Measurements from ENCODE around the gene EIF2S3. TPM values are rescaled to one million over a fixed set of nuclear protein-coding genes. Genes with fewer than 3 reads are reported as not detected.
"Not testable (repeated sequence)": the region's sequence is repeated elsewhere in the genome, so short reads cannot be mapped to it uniquely, and the experiment has no call there.

Gene EIF2S3
- total and polyA plus RNA-seq, 3 donors from 2014 or later = 44.0 to 66.5 (median 65.4) TPM

GRCh38 chrX:24069877-24070276 lies 15.1 kb downstream of the EIF2S3 start:
- Histone ChIP-seq H3K27me3 (no peaks in the 10 kb centered on the region), H3K4me3 (no peak overlapping the region), H3K36me3 (ENCODE audit: low read depth, missing control alignments) (no peaks in the 10 kb centered on the region), H3K4me1 (no peaks in the 10 kb centered on the region), H3K9me3 (no peaks in the 10 kb centered on the region), H3K27ac (no peak overlapping the region)
- no peak for DNase-seq
- TF ChIP-seq CTCF (IDR thresholded peaks at IDR 0.05) = no peak
- no peak for TF ChIP-seq POLR2A (IDR thresholded peaks at IDR 0.05)
- intact Hi-C loops (cut with DNase I; ENCODE audit: low total_unique reads) = no loop called here
- 95 to 100% methylated on average over 4 to 9 of the region's 9 CpGs for WGBS, 2 donors

GRCh38 chrX:24079411-24079810 lies 24.7 kb downstream of the EIF2S3 start:
- Histone ChIP-seq H3K27ac (no peak overlapping the region), H3K27me3 (no peaks in the 10 kb centered on the region), H3K4me1 (no peaks in the 10 kb centered on the region), H3K4me3 (no peak overlapping the region), H3K9me3 (no peaks in the 10 kb centered on the region), H3K36me3 (ENCODE audit: low read depth, missing control alignments) (no peaks in the 10 kb centered on the region)
- 64 to 77% methylated on average over 5 of the region's 5 CpGs for WGBS, 2 donors
- intact Hi-C loops (cut with DNase I; ENCODE audit: low total_unique reads) = no loop called here
- no peak for TF ChIP-seq CTCF (IDR thresholded peaks at IDR 0.05)
- no peak for TF ChIP-seq POLR2A (IDR thresholded peaks at IDR 0.05)
- DNase-seq = no peak

GRCh38 chrX:24080245-24080644 lies 25.5 kb downstream of the EIF2S3 start:
- H3K9me3 ChIP-seq; H3K27ac ChIP-seq; H3K4me3 ChIP-seq; DNase-seq; H3K4me1 ChIP-seq; intact Hi-C loops (cut with DNase I; ENCODE audit: low total_unique reads); H3K27me3 ChIP-seq; H3K36me3 ChIP-seq (ENCODE audit: low read depth, missing control alignments): not testable (repeated sequence)
- 69 to 86% methylated on average over 4 to 8 of the region's 8 CpGs for WGBS, 2 donors

- Histone ChIP-seq H3K36me3 (ENCODE audit: low read depth, missing control alignments) (no peaks in the 10 kb centered on the region), H3K4me3 (no peak overlapping the region), H3K9me3 (no peaks in the 10 kb centered on the region), H3K4me1 (no peaks in the 10 kb centered on the region), H3K27me3 (no peaks in the 10 kb centered on the region), H3K27ac (no peak overlapping the region)
- WGBS, 2 donors = 83 to 91% methylated on average over 3 of the region's 3 CpGs
- TF ChIP-seq POLR2A (IDR thresholded peaks at IDR 0.05) (no peak), CTCF (IDR thresholded peaks at IDR 0.05) (no peak)
- DNase-seq = no peak
- intact Hi-C loops (cut with DNase I; ENCODE audit: low total_unique reads) = no loop called here
These were observed 25.9 kb downstream of the EIF2S3 start for GRCh38 chrX:24080704-24081103.

GRCh38 chrX:24081661-24082154 lies 27.0 kb downstream of the EIF2S3 start:
- 20 to 33% methylated on average over 9 to 12 of the region's 14 CpGs for WGBS, 2 donors
- no peak for TF ChIP-seq POLR2A (IDR thresholded peaks at IDR 0.05)
- peak in 1 of 3 experiments; percentile 8 for TF ChIP-seq CTCF (IDR thresholded peaks at IDR 0.05)
- no peaks in the 10 kb centered on the region for H3K4me1 ChIP-seq
- intact Hi-C loops (cut with DNase I; ENCODE audit: low total_unique reads) = no loop called here
- no peak overlapping the region for H3K27ac ChIP-seq
- no peaks in the 10 kb centered on the region for H3K27me3 ChIP-seq
- no peaks in the 10 kb centered on the region for H3K9me3 ChIP-seq
- DNase-seq = peak; percentile 75
- H3K4me3 ChIP-seq = no peak overlapping the region
- H3K36me3 ChIP-seq (ENCODE audit: low read depth, missing control alignments) = no peaks in the 10 kb centered on the region

All from testis (tissue), 3 donors.